ENCODE data around the gene FBXL14. TPM values are rescaled to one million over a fixed set of nuclear protein-coding genes. Genes with fewer than 3 reads are reported as not detected.

Gene FBXL14
- total RNA-seq, 3 donors from 2014 or later, result 29.4 to 39.6 (median 33.6) TPM

DNA sequence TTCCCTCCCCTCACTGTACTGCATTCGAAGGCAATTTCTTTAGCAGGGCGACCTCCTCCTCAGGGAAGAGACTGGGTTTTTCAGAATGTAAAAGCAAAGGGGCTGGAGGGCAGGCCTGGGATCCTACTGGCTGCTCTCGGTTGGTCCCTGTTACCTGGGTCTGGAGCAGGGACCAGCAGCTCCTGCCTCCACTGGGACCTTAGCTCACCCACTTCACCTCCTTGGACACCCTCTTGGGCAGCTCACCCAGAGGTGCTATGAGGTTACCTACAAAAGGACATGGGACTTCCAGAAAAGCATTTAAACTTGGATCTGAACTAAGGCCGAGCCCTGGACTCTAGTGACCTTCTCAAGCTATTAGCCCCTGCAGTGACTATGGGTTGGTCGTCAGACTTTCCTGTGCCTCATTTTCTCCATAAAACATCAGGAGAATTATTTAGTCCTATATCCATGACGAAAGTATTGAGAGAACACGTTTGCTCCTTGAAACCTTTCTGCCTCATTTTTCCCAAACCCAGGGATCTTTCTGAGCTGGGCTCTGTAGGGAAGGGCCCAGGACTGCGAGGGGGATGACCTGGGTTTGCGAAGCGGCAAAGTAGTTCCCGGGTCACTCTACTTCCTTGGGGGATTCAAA lies 65.0 kb downstream of the FBXL14 start:
- H3K4me3 ChIP-seq, result no peak overlapping the region
- H3K36me3 ChIP-seq (ENCODE audit: low read depth), result no peaks in the 10 kb centered on the region
- ATAC-seq, result no peak
- H3K9me3 ChIP-seq, result no peaks in the 10 kb centered on the region
- H3K4me1 ChIP-seq (ENCODE audit: low read depth), result peaks cover 6% of the 10 kb centered on the region
- TF ChIP-seq, protein P1, sequence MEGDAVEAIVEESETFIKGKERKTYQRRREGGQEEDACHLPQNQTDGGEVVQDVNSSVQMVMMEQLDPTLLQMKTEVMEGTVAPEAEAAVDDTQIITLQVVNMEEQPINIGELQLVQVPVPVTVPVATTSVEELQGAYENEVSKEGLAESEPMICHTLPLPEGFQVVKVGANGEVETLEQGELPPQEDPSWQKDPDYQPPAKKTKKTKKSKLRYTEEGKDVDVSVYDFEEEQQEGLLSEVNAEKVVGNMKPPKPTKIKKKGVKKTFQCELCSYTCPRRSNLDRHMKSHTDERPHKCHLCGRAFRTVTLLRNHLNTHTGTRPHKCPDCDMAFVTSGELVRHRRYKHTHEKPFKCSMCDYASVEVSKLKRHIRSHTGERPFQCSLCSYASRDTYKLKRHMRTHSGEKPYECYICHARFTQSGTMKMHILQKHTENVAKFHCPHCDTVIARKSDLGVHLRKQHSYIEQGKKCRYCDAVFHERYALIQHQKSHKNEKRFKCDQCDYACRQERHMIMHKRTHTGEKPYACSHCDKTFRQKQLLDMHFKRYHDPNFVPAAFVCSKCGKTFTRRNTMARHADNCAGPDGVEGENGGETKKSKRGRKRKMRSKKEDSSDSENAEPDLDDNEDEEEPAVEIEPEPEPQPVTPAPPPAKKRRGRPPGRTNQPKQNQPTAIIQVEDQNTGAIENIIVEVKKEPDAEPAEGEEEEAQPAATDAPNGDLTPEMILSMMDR (IDR thresholded peaks at IDR 0.05), result no peak
- intact Hi-C loops (cut with DNase I, micrococcal nuclease), result no loop called here
- DNase-seq, result no peak

DNA sequence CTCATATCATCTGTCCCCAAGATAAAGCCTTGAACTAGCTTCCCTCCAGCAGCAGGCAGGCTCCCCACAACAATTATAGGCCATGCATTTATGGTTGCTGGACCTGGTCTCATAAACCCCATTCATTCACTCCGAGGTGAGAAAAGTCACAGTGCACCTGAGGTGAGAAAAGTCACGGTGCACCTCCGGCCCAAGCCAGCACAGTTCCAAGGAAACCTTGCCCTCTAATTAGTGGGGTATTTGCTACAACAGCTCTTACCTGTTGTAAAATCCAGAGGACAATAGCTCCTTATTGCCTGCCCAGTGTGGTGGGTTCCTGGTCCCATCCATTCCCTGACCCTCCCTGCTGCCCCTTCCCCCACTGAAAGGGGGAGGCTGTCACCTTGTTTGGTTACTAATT lies 65.6 kb downstream of the FBXL14 start:
- ATAC-seq (no peak), DNase-seq (no peak)
- intact Hi-C loops (cut with DNase I, micrococcal nuclease), result no loop called here
- H3K4me1 ChIP-seq (ENCODE audit: low read depth), result peaks cover 6% of the 10 kb centered on the region
- H3K4me3 ChIP-seq, result no peak overlapping the region
- H3K36me3 ChIP-seq (ENCODE audit: low read depth), result no peaks in the 10 kb centered on the region
- TF ChIP-seq, protein P1 (IDR thresholded peaks at IDR 0.05), result no peak
- H3K9me3 ChIP-seq, result no peaks in the 10 kb centered on the region

DNA sequence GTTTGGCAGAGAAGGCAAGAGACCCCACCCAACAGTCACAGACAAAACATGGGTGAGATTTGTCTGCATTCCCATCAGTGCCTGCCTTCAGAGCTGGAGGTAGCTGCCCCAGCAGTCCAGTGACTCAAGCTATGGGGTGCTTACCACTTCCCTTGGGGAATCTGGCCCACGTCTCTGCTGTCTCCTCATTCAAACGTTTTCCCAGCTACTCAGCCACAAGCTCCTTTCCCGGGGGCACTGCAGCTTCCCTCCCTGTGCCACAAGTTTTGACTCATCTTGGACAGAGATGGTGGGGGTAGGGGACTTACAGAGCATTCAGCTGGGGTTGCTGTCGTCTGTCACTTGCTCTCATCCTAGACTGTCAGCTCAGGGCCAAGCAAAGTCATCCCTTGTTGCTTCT lies 66.6 kb downstream of the FBXL14 start:
- DNase-seq (no peak), ATAC-seq (no peak)
- intact Hi-C loops (cut with DNase I, micrococcal nuclease), result no loop called here
- TF ChIP-seq, protein P1 (IDR thresholded peaks at IDR 0.05), result no peak
- Histone ChIP-seq H3K36me3 (ENCODE audit: low read depth) (no peaks in the 10 kb centered on the region), H3K4me1 (ENCODE audit: low read depth) (peaks cover 6% of the 10 kb centered on the region), H3K9me3 (no peaks in the 10 kb centered on the region), H3K4me3 (no peak overlapping the region)

DNA sequence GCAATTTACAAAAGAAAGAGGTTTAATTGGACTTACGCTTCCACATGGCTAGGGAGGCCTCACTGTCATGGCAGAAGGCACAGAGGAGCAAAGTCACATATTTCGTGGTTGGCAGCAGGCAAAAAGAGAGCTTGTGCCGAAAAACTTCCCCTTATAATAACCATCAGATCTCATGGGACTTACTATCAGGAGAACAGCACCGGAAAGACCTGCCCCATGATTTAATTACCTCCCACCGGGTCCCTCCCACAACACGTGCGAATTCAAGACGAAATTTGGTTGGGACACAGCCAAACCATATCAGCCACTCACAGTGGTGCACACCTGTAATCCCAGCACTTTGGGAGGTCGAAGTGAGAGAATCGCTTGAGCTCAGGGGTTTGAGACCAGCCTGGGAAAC lies 68.5 kb downstream of the FBXL14 start:
- intact Hi-C loops (cut with DNase I, micrococcal nuclease), result no loop called here
- TF ChIP-seq, protein P1 (IDR thresholded peaks at IDR 0.05), result no peak
- DNase-seq, result no peak
- Histone ChIP-seq H3K9me3 (no peaks in the 10 kb centered on the region), H3K4me3 (no peak overlapping the region), H3K4me1 (ENCODE audit: low read depth) (no peaks in the 10 kb centered on the region), H3K36me3 (ENCODE audit: low read depth) (no peaks in the 10 kb centered on the region)
- no peak for ATAC-seq

DNA sequence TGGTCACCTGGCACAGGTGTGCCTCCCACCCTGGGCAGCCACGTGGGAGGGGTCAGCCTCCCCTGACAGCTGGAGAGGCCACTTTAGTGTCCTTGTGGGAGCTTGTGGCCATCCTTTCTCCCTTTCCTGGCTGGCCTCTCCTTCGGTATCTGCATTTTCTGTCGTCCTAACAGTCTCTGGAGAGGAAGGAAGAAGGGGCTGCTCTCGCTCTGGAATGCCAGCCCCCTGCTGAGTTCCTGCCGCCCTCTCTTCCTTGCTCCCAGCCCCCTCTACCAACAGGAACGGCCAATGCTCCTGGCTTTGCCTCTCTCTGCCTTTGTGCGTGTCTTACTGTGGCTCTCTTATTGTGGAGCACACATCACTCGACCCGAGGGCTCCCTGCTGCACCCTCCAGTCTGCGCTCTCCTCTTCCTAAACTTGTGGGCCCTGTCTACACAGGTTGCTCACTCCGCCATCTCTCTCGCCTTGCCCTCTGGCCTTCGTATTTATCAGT lies 70.8 kb downstream of the FBXL14 start:
- Histone ChIP-seq H3K4me3 (no peak overlapping the region), H3K4me1 (ENCODE audit: low read depth) (peaks cover 10% of the 10 kb centered on the region), H3K9me3 (no peaks in the 10 kb centered on the region), H3K36me3 (ENCODE audit: low read depth) (no peaks in the 10 kb centered on the region)
- ATAC-seq (no peak), DNase-seq (no peak)
- intact Hi-C loops (cut with DNase I, micrococcal nuclease), result no loop called here
- TF ChIP-seq, protein P1 (IDR thresholded peaks at IDR 0.05), result no peak
